Mucosa of rectum (tissue), 2 donors: ENCODE results near the gene FBXO15.

Experiments
- H3K27ac ChIP-seq, 2 donors: one replicate each; pipeline ENCODE4 v1.7.0; 2013; ENCODE audit warnings: inconsistent platforms in 2 of 2, low read depth in 2 of 2, low read length in 2 of 2
- H3K27me3 ChIP-seq, 2 donors: one replicate each; pipeline ENCODE4 v1.7.0; 2013; ENCODE audit warnings: low read length in 2 of 2; ENCODE audit not compliant: control insufficient read depth in 2 of 2, insufficient read depth in 2 of 2
- H3K36me3 ChIP-seq, 2 donors: one replicate each; pipeline ENCODE4 v1.7.0; 2013; ENCODE audit warnings: low read length in 2 of 2; ENCODE audit not compliant: control insufficient read depth in 2 of 2, insufficient read depth in 2 of 2
- H3K4me1 ChIP-seq, 2 donors: one replicate each; pipeline ENCODE4 v1.7.0; 2013; ENCODE audit warnings: low read length in 2 of 2, mild to moderate bottlenecking in 1 of 2; ENCODE audit not compliant: control insufficient read depth in 2 of 2, insufficient read depth in 2 of 2
- H3K4me3 ChIP-seq, 2 donors: one replicate each; pipeline ENCODE4 v1.7.0; 2013; ENCODE audit warnings: low read length in 2 of 2
- H3K9ac ChIP-seq, 2 donors: one replicate each; pipeline ENCODE4 v1.7.0; 2013; ENCODE audit warnings: low read length in 2 of 2, low read depth in 1 of 2, mild to moderate bottlenecking in 1 of 2
- H3K9me3 ChIP-seq, 2 donors: one replicate each; pipeline ENCODE4 v1.7.0; 2013; ENCODE audit warnings: low read length in 2 of 2; ENCODE audit not compliant: control insufficient read depth in 2 of 2
- donor health status: healthy.
- donor health status: Normal muscosa, but diverticular disease.

Gene FBXO15

DNA sequence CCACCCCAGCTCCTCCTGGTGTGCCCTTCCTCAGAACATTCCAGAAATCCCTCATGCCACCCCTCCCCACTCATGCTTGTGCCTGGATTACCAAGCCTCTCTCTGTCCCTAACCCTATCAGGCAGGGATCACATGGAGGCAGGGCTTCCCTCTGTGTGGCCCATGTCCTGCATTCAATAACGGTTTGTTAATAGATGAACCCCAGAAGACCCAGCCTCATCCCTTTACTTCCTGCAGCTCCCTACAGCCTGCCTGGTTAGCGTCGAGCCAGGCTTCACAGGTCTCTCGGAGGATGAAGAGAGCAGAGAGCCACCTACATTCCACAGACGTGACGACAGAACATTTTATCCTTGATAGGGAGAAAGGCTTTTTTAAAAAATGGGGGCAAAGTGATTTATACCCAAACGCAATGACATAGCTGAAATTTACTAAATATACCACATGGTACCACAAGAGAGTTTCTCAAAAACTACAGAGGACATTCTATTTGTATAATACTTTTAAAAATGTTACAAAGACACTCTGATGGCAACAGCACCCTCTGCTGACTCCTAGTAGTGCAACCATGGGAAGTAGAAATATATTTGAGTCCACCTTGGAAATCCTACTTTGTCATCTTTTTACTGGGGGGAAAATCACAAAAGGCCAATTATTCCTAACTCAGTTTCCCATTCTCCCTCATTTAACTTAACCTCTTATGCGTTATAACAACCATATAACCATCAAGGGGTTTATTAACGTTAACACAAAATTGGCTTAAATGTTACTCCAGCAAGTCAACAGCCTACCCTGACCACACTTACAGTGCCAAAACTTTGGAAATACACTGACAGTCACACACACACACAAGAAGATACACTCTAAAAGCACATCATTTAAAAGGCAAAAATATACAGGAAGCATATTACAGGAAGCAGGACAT is 30.7 kb downstream of the FBXO15 start:
- Histone ChIP-seq H3K9me3 (no peaks in the 10 kb centered on the region), H3K4me3 (no peak overlapping the region), H3K9ac (no peak overlapping the region), H3K27me3 (peaks cover 0 to 1% of the 10 kb centered on the region in 2 donors), H3K36me3 (no peaks in the 10 kb centered on the region), H3K27ac (no peak overlapping the region), H3K4me1 (no peaks in the 10 kb centered on the region)

DNA sequence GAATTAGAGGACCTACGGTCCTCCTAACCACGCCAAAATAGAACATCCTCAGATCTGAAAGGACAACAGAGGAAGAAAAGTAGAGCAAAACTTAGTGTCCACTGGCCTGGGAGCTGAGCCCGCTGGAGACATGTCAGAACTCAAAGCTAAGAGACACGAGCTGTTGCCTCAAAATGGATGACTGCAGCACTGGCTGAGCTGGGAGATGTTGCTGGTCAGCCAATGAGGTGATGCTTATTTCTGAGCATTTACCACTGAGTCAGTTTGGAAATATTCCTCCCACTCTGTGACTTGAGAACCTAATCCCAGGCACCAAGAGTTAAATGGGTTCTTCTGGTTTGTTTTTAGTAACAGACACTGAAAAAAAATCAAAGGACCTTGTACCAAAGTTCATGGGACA is 32.6 kb downstream of the FBXO15 start:
- Histone ChIP-seq H3K36me3 (no peaks in the 10 kb centered on the region), H3K4me1 (no peaks in the 10 kb centered on the region), H3K9me3 (no peaks in the 10 kb centered on the region), H3K4me3 (no peak overlapping the region), H3K27me3 (no peaks in the 10 kb centered on the region), H3K9ac (no peak overlapping the region), H3K27ac (no peak overlapping the region)

DNA sequence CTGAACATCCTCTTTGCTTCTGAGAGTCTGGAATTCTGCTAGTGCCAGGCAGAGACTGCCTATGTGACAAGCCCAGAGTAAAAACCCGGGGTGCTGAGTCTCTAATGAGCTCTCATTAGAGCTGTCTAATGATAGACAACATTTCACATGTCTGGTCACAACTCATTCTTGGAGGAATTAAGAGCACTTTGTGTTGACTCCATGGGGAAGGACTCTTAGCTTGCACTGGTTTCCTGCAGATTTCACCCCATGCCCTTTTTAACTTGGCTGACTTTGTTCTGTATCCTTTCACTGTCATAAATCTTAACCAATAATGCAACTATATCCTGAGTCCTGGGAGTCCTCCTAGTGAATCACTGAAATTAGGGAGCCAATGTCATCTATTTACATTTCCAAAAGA is 33.5 kb downstream of the FBXO15 start:
- Histone ChIP-seq H3K4me1 (no peaks in the 10 kb centered on the region), H3K27me3 (no peaks in the 10 kb centered on the region), H3K9me3 (no peaks in the 10 kb centered on the region), H3K27ac (no peak overlapping the region), H3K4me3 (no peak overlapping the region), H3K36me3 (no peaks in the 10 kb centered on the region), H3K9ac (no peak overlapping the region)

DNA sequence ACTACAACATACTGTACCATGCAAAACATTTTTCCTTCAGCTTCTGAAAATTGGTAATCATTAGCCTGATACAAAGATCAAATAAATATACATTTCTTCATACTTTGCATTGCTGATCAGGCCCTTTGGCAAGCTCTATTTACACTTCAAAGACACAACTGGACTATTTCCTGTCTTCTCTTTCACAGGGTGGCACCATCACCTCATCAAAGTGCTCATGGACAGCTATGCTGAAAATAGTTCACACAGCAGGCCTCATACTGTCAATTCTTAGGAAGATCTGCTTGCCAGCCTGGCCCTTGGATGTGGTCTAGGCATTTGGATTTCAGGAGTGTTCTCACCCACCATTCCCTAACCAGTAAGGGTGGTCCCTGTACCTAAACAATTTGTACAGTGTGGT is 33.9 kb downstream of the FBXO15 start:
- H3K27ac ChIP-seq, result no peak overlapping the region
- no peaks in the 10 kb centered on the region for H3K36me3 ChIP-seq
- H3K4me3 ChIP-seq, result no peak overlapping the region
- H3K27me3 ChIP-seq, result no peaks in the 10 kb centered on the region
- no peaks in the 10 kb centered on the region for H3K9me3 ChIP-seq
- no peaks in the 10 kb centered on the region for H3K4me1 ChIP-seq
- no peak overlapping the region for H3K9ac ChIP-seq

DNA sequence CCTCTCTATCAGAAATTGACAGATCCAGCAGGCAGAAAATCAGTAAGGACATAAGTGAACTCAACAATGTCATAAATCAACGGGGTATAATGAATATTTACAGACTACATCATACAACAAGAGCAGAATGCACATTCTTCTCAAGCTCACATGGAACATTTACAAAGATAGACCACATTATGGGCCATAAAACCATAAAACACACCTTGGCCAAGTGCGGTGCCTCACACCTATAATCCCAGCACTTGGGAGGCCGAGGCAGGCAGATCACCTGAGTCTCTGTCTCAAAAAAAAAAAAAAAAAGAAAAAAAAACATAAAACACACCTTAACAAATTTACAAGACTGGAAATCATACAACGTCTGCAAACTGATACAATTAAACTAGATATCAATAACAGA is 36.7 kb downstream of the FBXO15 start:
- H3K4me3 ChIP-seq, result no peak overlapping the region
- no peak overlapping the region for H3K27ac ChIP-seq

DNA sequence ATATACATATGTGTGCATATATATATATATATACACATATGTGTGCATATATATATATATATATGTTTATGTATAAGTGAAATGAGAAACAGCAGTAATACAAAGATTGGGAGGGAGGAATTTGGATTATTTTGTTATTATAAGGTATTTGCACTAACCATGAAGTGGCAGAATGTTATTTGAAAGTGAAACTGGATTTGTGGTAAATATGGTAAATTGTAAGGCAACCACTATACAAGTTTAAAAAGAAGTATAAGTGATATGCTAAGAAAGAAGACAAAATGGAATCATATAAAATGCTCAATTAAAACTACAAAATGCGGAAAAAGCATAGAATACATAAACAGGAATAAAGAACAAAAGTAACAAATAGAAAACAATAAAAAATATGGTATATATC is 37.5 kb downstream of the FBXO15 start:
- no peaks in the 10 kb centered on the region for H3K36me3 ChIP-seq
- no peaks in the 10 kb centered on the region for H3K4me1 ChIP-seq
- no peak overlapping the region for H3K9ac ChIP-seq
- no peak overlapping the region for H3K4me3 ChIP-seq
- H3K27ac ChIP-seq, result no peak overlapping the region
- H3K27me3 ChIP-seq, result no peaks in the 10 kb centered on the region
- H3K9me3 ChIP-seq, result no peaks in the 10 kb centered on the region

More for the DNA sequence above, 36.7 kb downstream of the FBXO15 start:
- H3K27me3 ChIP-seq, result no peaks in the 10 kb centered on the region
- no peaks in the 10 kb centered on the region for H3K36me3 ChIP-seq
- no peak overlapping the region for H3K9ac ChIP-seq
- H3K9me3 ChIP-seq, result no peaks in the 10 kb centered on the region
- H3K4me1 ChIP-seq, result no peaks in the 10 kb centered on the region

DNA sequence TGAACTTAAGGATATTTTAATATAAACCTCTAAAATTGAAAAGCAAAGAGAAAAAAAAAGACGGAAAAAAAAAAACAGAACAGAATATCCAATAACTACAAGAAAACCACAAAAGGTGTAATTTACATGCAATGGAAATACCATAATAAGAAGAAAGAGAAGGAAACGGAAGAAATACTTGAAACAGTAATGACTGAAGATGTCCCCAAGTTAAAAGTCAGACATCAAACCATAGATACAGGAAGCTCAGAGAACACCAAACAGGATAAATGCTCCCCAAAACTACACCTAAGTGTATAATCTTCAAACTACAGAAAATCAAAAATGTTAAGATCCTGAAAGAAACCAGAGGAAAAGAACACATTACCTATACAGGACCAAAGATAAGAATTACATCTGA is 39.2 kb downstream of the FBXO15 start:
- no peak overlapping the region for H3K9ac ChIP-seq
- no peaks in the 10 kb centered on the region for H3K9me3 ChIP-seq
- no peak overlapping the region for H3K4me3 ChIP-seq
- no peak overlapping the region for H3K27ac ChIP-seq
- H3K27me3 ChIP-seq, result no peaks in the 10 kb centered on the region
- no peaks in the 10 kb centered on the region for H3K36me3 ChIP-seq
- H3K4me1 ChIP-seq, result no peaks in the 10 kb centered on the region

DNA sequence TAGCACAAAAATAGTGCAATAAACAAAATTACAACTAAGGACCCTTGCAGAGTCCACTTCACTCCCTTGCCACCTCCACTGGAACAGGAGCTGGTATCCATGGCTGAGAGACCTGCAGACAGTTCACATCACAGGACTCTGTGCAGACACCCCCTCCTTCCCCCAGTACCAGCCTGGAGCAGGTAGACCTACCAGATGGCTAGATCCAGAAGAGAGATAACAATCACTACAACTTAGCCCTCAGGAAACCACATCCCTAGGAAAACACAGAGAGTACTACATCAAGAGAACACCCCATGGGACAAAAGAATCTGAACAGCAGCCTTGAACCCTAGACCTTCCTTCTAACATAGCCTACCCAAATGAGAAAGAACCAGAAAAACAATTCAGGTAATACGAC is 49.8 kb downstream of the FBXO15 start:
- Histone ChIP-seq H3K9me3 (no peaks in the 10 kb centered on the region), H3K4me1 (no peaks in the 10 kb centered on the region)

DNA sequence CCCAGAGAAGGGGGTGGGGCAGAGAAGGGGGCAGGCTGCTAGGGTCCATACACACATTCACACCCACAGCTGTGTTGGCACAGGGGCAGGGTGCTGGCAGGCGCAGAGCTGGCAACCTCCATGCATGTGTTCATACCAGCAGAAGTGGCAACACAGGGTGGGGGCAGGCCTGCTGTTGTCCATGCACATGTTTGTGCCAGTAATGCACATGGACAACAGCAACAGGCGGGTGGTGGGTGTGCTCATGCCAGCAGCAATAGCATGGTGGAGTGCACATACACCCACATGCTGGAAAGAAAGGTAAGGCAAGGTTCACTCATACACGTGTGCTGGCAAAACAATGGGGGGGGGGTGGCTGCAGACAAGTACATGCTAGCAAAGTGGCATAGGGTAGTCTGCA is 54.7 kb downstream of the FBXO15 start:
- Histone ChIP-seq H3K4me3 (no peak overlapping the region), H3K4me1 (no peaks in the 10 kb centered on the region), H3K27ac (no peak overlapping the region), H3K36me3 (no peaks in the 10 kb centered on the region), H3K27me3 (no peaks in the 10 kb centered on the region), H3K9ac (no peak overlapping the region), H3K9me3 (no peaks in the 10 kb centered on the region)

More for the DNA sequence above, 49.8 kb downstream of the FBXO15 start:
- Histone ChIP-seq H3K9ac (no peak overlapping the region), H3K27ac (no peak overlapping the region), H3K4me3 (no peak overlapping the region), H3K27me3 (no peaks in the 10 kb centered on the region), H3K36me3 (no peaks in the 10 kb centered on the region)

DNA sequence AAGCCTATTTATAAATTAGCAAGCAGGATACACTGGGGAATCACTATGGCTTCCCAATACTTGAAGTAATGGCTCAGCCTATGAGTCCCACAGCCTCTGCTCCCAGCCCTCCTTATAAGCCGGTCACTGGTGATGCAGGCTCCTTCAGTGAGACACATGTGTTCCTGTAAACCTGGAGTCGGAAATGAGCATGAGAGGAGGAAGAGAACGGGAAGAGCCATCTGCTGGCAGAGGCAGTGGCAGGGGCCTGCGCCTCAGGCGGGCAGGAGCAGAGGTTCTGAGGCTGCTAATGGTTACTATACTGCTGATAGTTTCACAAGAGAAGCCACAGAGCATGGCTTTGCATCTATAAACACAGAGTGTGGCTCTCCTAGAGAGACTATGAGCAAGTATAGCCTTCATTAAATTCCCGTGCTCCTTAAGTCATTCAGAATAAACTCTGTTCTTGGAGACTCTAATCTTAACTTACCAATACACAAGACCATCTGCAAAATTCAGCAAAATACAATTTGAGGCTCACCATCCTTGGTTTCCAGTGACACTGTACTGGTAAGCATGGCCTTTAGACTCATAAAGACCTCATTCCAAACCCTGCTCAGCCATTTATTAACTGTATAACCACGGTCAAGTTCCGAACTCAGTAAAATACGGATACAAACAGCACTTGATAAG is 63.3 kb downstream of the FBXO15 start:
- Histone ChIP-seq H3K4me1 (no peaks in the 10 kb centered on the region), H3K4me3 (no peak overlapping the region), H3K27me3 (no peaks in the 10 kb centered on the region), H3K36me3 (no peaks in the 10 kb centered on the region), H3K9me3 (no peaks in the 10 kb centered on the region), H3K9ac (no peak overlapping the region), H3K27ac (no peak overlapping the region)
